ENCODE results near the gene LRRC4C. TPM values are rescaled to one million over a fixed set of nuclear protein-coding genes. Genes with fewer than 3 reads are reported as not detected.

The LRRC4C gene
- total RNA-seq, 2 donors from 2014 or later = 0.84 to 0.95 TPM

- no peaks in the 10 kb centered on the region for H3K27me3 Mint-ChIP-seq (ENCODE audit: insufficient read depth)
Observed at GRCh38 chr11:40816976-40817375, 642.5 kb downstream of the LRRC4C start.

GRCh38 chr11:40797981-40798380 is 661.5 kb downstream of the LRRC4C start:
- Histone ChIP-seq H3K27ac (ENCODE audit: low read depth, low read length) (no peak overlapping the region), H3K9ac (ENCODE audit: extremely low read depth, low read length, poor library complexity, severe bottlenecking) (no peak overlapping the region), H3K27me3 (ENCODE audit: control insufficient read depth, insufficient read depth, low read length, poor library complexity, severe bottlenecking) (no peaks in the 10 kb centered on the region), H3K36me3 (ENCODE audit: control insufficient read depth, insufficient read depth, low read length) (no peaks in the 10 kb centered on the region), H3K4me1 (ENCODE audit: control insufficient read depth, insufficient read depth, low read length) (no peaks in the 10 kb centered on the region), H3K4me3 (ENCODE audit: low read length) (no peak overlapping the region), H3K9me3 (ENCODE audit: control insufficient read depth, low read length) (no peaks in the 10 kb centered on the region)
- no peaks in the 10 kb centered on the region for H3K36me3 Mint-ChIP-seq (ENCODE audit: low read depth)
- no peaks in the 10 kb centered on the region for H3K9me3 Mint-ChIP-seq
- H3K27ac Mint-ChIP-seq = no peak overlapping the region
- 92% methylated on average over 1 of the region's 1 CpG; no CpG with 5 or more reads in 1 of the 2 experiments for WGBS, 2 experiments (ENCODE audit: insufficient coverage in 1 of 2, insufficient read length in 1 of 2)
- no peaks in the 10 kb centered on the region for H3K4me1 Mint-ChIP-seq
- no peak overlapping the region for H3K4me3 Mint-ChIP-seq
- no peak for DNase-seq
- H3K27me3 Mint-ChIP-seq (ENCODE audit: insufficient read depth) = no peaks in the 10 kb centered on the region
- no peak for TF ChIP-seq CTCF (conservative IDR thresholded peaks at IDR 0.05)

More at GRCh38 chr11:40816976-40817375, 642.5 kb downstream of the LRRC4C start:
- 95 to 100% methylated on average over 1 to 2 of the region's 2 CpGs for WGBS, 2 experiments (ENCODE audit: insufficient coverage in 1 of 2, insufficient read length in 1 of 2)
- Histone ChIP-seq H3K4me3 (ENCODE audit: low read length) (no peak overlapping the region), H3K36me3 (ENCODE audit: control insufficient read depth, insufficient read depth, low read length) (no peaks in the 10 kb centered on the region), H3K4me1 (ENCODE audit: control insufficient read depth, insufficient read depth, low read length) (no peaks in the 10 kb centered on the region), H3K27me3 (ENCODE audit: control insufficient read depth, insufficient read depth, low read length, poor library complexity, severe bottlenecking) (no peaks in the 10 kb centered on the region), H3K9ac (ENCODE audit: extremely low read depth, low read length, poor library complexity, severe bottlenecking) (no peak overlapping the region), H3K9me3 (ENCODE audit: control insufficient read depth, low read length) (no peaks in the 10 kb centered on the region), H3K27ac (ENCODE audit: low read depth, low read length) (no peak overlapping the region)
- Mint-ChIP-seq H3K36me3 (ENCODE audit: low read depth) (peaks cover 3% of the 10 kb centered on the region), H3K9me3 (peaks cover 15% of the 10 kb centered on the region), H3K4me3 (no peak overlapping the region), H3K27ac (no peak overlapping the region), H3K4me1 (peaks cover 8% of the 10 kb centered on the region)
- TF ChIP-seq CTCF (conservative IDR thresholded peaks at IDR 0.05) = no peak
- no peak for DNase-seq

- Mint-ChIP-seq H3K9me3 (no peaks in the 10 kb centered on the region), H3K4me1 (peaks cover 13% of the 10 kb centered on the region), H3K27me3 (ENCODE audit: insufficient read depth) (no peaks in the 10 kb centered on the region), H3K36me3 (ENCODE audit: low read depth) (no peaks in the 10 kb centered on the region), H3K4me3 (no peak overlapping the region), H3K27ac (no peak overlapping the region)
- H3K9me3 ChIP-seq (ENCODE audit: control insufficient read depth, low read length) = no peaks in the 10 kb centered on the region
- no peaks in the 10 kb centered on the region for H3K27me3 ChIP-seq (ENCODE audit: control insufficient read depth, insufficient read depth, low read length, poor library complexity, severe bottlenecking)
- no peak overlapping the region for H3K4me3 ChIP-seq (ENCODE audit: low read length)
- peak; percentile 49 for DNase-seq
- WGBS, 2 experiments (ENCODE audit: insufficient coverage in 1 of 2, insufficient read length in 1 of 2) = 30 to 40% methylated on average over 3 to 5 of the region's 5 CpGs
- peak overlapping the region; percentile 4 for H3K27ac ChIP-seq (ENCODE audit: low read depth, low read length)
- no peak for TF ChIP-seq CTCF (conservative IDR thresholded peaks at IDR 0.05)
- H3K9ac ChIP-seq (ENCODE audit: extremely low read depth, low read length, poor library complexity, severe bottlenecking) = no peak overlapping the region
- H3K36me3 ChIP-seq (ENCODE audit: control insufficient read depth, insufficient read depth, low read length) = no peaks in the 10 kb centered on the region
- no peaks in the 10 kb centered on the region for H3K4me1 ChIP-seq (ENCODE audit: control insufficient read depth, insufficient read depth, low read length)
Observed at GRCh38 chr11:40787224-40787623, 672.2 kb downstream of the LRRC4C start.

Measured in endodermal cell (in vitro differentiated cells).